ENCODE data around the gene TXNDC2.
"Not testable (repeated sequence)": the region's sequence is repeated elsewhere in the genome, so short reads cannot be mapped to it uniquely, and the experiment has no call there.

TXNDC2 gene

GRCh38 chr18:9887992-9888391 is 2.2 kb downstream of the TXNDC2 start:
- no peak for DNase-seq

GRCh38 chr18:9890196-9890595 is 4.4 kb downstream of the TXNDC2 start:
- DNase-seq, result no peak

- no peak for DNase-seq
These were observed 5.2 kb downstream of the TXNDC2 start for GRCh38 chr18:9890957-9891356.

GRCh38 chr18:9891515-9891914 is 5.7 kb downstream of the TXNDC2 start:
- DNase-seq, result not testable (repeated sequence)

GRCh38 chr18:9894454-9895068 is 8.8 kb downstream of the TXNDC2 start:
- DNase-seq, result no peak

- no peak for DNase-seq
These were observed 11.4 kb downstream of the TXNDC2 start for GRCh38 chr18:9897129-9897528.

GRCh38 chr18:9897787-9898291 is 12.1 kb downstream of the TXNDC2 start:
- DNase-seq, result not testable (repeated sequence)

- no peak for DNase-seq
These were observed 13.2 kb downstream of the TXNDC2 start for GRCh38 chr18:9898792-9899549.

- DNase-seq, result not testable (repeated sequence)
These were observed 13.8 kb downstream of the TXNDC2 start for GRCh38 chr18:9899550-9899930.

GRCh38 chr18:9900699-9901098 is 14.9 kb downstream of the TXNDC2 start:
- DNase-seq, result no peak

- no peak for DNase-seq
These were observed 15.6 kb downstream of the TXNDC2 start for GRCh38 chr18:9901377-9901776.

GRCh38 chr18:9902264-9902663 is 16.5 kb downstream of the TXNDC2 start:
- not testable (repeated sequence) for DNase-seq

- DNase-seq, result no peak
These were observed 17.1 kb downstream of the TXNDC2 start for GRCh38 chr18:9902832-9903231.

- DNase-seq, result no peak
These were observed 19.7 kb downstream of the TXNDC2 start for GRCh38 chr18:9905401-9905922.

- DNase-seq, result no peak
These were observed 20.7 kb downstream of the TXNDC2 start for GRCh38 chr18:9906481-9906880.

- DNase-seq, result no peak
These were observed 22.1 kb downstream of the TXNDC2 start for GRCh38 chr18:9907867-9908266.

- no peak for DNase-seq
These were observed 24.3 kb downstream of the TXNDC2 start for GRCh38 chr18:9910071-9910470.

- DNase-seq, result no peak
These were observed 24.9 kb downstream of the TXNDC2 start for GRCh38 chr18:9910661-9911060.

GRCh38 chr18:9911226-9911625 is 25.5 kb downstream of the TXNDC2 start:
- DNase-seq, result no peak

- DNase-seq, result not testable (repeated sequence)
These were observed 26.5 kb downstream of the TXNDC2 start for GRCh38 chr18:9912285-9912684.

- no peak for DNase-seq
These were observed 27.4 kb downstream of the TXNDC2 start for GRCh38 chr18:9913151-9913525.

GRCh38 chr18:9913526-9914333 is 28.0 kb downstream of the TXNDC2 start, which contains the start of gene VAPA:
Gene VAPA, plus strand, starts transcription at chr18:9914016. Its CDS starts 241 bp downstream, at chr18:9914257.
- DNase-seq, result peak; percentile 89

GRCh38 chr18:9914334-9914583 is 28.5 kb downstream of the TXNDC2 start:
- DNase-seq, result no peak

Data from activated CD4-positive, alpha-beta T cell treated with anti-CD3 and anti-CD28 coated beads, Interleukin-2, amount 50 U/mL, for 4 hours (primary cell).